Measurements from ENCODE around the gene HNRNPR.

DNA sequence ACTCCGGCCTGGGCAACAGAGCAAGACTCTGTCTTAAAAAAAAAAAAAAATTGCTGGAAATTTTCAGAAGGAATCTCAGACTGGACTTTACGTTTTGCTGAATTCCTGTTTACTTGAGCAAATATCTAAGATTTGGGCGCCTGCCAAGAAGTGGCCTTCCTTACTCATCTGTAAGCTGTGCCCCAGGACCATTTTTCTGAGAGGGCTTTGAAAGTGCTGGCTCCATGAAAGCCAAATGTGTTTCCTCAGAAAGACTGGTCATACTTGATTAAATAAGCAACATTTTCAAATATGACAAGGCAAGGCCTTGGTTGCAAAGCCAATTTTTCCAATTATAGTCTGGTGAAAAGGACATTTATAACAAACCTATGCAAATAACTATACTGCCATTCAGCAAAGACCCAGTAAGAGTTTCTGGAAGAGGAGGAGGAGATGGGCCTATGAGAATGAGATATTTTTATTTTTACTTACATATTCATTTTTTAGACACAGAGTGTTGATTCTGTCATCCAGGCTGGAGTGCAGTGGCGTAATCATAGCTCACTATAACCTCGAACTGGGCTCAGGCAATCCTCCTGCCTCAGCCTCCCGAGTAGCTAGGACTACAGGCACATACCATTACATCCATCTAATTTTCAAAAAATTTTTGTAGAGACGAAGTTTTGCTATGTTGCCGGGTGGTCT, 70.5 kb downstream of the HNRNPR start:
- TF ChIP-seq, protein P1, sequence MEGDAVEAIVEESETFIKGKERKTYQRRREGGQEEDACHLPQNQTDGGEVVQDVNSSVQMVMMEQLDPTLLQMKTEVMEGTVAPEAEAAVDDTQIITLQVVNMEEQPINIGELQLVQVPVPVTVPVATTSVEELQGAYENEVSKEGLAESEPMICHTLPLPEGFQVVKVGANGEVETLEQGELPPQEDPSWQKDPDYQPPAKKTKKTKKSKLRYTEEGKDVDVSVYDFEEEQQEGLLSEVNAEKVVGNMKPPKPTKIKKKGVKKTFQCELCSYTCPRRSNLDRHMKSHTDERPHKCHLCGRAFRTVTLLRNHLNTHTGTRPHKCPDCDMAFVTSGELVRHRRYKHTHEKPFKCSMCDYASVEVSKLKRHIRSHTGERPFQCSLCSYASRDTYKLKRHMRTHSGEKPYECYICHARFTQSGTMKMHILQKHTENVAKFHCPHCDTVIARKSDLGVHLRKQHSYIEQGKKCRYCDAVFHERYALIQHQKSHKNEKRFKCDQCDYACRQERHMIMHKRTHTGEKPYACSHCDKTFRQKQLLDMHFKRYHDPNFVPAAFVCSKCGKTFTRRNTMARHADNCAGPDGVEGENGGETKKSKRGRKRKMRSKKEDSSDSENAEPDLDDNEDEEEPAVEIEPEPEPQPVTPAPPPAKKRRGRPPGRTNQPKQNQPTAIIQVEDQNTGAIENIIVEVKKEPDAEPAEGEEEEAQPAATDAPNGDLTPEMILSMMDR (IDR thresholded peaks at IDR 0.05): no peak
- TF ChIP-seq POLR2A (IDR thresholded peaks at IDR 0.05) (no peak), POLR2AphosphoS5 (IDR thresholded peaks at IDR 0.05) (no peak)

Data from breast epithelium (tissue), 3 donors.